HEK293 (cell line): ENCODE data around the gene NLGN4Y.

Experiments
- CTCF ChIP-seq: fragments of 450-650 bp; formaldehyde crosslinking; IDR thresholded peaks from 2 replicates; pipeline ENCODE4 v1.5.1; 2016; ENCODE audit warnings: missing biosample characterization, missing genetic modification characterization
- ZNF366 ChIP-seq: fragments of 450-650 bp; formaldehyde crosslinking; conservative IDR thresholded peaks from 2 replicates; pipeline ENCODE4 v1.5.1; 2016; ENCODE audit warnings: missing biosample characterization, missing genetic modification characterization

- TF ChIP-seq CTCF (tag by site-specific recombination): no peak
- TF ChIP-seq ZNF366 (tag by site-specific recombination): no peak
Observed at GRCh38 chrY:14524272-14525231, at the start of gene NLGN4Y.
